OCI-LY7 (cell line): Measurements from ENCODE around the gene CCDC78.

Experiments
- CTCF ChIP-seq: fragments of 200-600 bp; sonication (generic); conservative IDR thresholded peaks from 2 replicates; pipeline ENCODE4 v1.5.1; 2014; ENCODE audit warnings: mild to moderate bottlenecking, antibody characterized with exemption, low read length, moderate library complexity, mixed read lengths
- EZH2phosphoT487 ChIP-seq: fragments of 200-600 bp; sonication (generic); IDR thresholded peaks from 2 replicates; pipeline ENCODE4 v1.6.1; 2018; ENCODE audit warnings: low read depth, borderline replicate concordance, mild to moderate bottlenecking, mixed run types, antibody characterized with exemption, low read length, moderate library complexity, mixed read lengths

DNA sequence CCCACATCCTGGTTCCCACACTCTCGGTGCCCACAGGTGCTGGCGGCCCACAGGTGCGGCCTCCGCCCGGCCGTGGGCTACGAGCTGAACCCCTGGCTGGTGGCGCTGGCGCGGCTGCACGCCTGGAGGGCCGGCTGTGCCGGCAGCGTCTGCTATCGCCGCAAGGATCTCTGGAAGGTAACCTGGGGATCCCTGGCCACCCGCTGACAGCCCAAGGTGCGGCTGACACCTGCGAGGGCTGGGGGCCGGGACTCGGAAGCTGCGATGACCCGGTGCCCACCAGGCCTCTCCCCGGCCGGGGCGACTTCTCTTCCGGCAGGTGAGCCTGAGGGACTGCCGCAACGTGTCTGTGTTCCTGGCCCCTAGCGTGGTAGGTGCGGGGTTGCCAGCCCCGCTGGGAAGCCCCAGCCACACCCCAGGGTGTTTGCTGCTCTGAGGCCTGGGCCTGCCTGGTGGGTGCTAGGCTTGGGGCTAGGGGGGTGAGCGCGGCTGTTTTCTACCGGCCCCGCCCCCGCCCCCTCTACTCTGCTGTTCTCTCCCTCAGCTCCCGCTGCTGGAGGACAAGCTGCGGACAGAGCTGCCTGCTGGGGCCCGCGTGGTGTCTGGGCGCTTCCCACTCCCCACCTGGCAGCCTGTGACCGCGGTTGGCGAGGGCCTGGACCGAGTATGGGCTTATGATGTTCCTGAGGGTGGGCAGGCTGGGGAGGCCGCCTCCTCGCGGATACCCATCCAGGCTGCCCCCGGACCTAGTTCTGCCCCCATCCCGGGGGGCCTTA is 4.3 kb downstream of the CCDC78 start:
- no peak for TF ChIP-seq EZH2phosphoT487
- no peak for TF ChIP-seq CTCF
